ENCODE data around the gene LYST.
A peak's percentile ranks its signal among the peaks of the same experiment; 100 is the strongest.

The LYST gene

DNA sequence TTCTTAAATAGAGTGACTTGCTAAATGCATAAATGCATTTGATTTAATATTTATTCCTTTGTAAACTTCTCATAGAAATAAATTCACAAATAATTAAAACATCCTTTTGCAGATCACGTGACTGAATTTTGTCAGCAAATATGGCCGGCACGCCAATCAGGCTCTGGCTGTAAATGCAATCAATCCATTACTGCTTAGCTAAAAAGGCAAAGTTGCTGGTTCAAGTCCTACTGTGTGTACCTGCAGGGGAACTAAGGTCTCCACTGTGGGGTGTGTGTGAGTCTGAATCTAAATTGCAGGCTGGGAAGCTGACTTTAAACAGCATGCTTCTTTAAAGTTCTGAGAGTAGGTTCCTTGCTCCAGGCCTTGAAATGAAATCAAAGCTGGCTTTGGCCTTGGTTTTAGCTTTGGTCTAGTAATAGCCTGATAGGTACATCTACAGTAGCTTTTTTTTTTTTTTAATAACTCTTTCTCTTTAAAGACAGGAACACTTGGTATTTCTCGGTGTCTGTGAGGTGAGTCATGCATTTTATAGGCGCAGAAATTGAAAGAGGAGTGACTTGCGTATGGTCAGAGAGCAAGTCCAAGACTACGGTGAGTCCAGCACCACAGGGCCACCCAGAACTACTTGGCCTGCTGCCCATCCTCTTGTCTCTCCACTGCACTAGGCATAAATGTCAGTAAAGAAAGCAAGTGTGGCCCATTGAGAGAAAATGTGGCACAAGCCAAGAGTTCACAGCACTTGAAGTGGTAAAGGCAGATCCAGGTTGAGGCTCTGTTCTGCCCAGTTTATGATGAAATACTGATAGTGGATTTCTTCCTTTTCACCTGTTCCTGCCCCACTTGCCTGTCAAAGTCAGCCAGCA is 36.2 kb upstream of the LYST start:
- Mint-ChIP-seq H3K4me3 (no peak overlapping the region), H3K9me3 (peaks cover 4% of the 10 kb centered on the region), H3K27me3 (peaks cover 2% of the 10 kb centered on the region), H3K36me3 (ENCODE audit: low read depth) (no peaks in the 10 kb centered on the region), H3K4me1 (peaks cover 25% of the 10 kb centered on the region), H3K27ac (no peak overlapping the region)
- ATAC-seq = no peak
- no peak for DNase-seq

DNA sequence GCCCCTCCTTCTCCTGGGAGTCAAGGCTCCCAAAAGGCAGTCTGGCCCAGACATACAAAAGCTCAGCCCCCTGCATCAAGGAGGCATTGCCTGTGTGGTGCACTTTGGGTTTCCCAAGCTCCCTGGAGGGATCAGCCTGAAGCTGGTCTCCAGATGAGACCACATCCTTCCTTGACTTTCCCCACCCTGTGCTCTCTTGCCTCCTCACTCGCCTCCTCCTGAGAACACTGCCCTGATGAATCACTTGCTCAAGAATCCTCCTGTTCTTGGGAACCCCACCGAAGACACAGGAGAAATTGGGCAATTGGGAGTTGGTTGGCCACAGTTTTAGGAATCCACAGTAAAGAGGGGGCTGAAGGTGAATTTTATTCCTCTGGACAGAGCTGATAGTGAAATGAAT is 34.8 kb upstream of the LYST start:
- peaks cover 4% of the 10 kb centered on the region for H3K9me3 Mint-ChIP-seq
- H3K4me3 Mint-ChIP-seq = no peak overlapping the region
- peaks cover 2% of the 10 kb centered on the region for H3K27me3 Mint-ChIP-seq
- no peaks in the 10 kb centered on the region for H3K36me3 Mint-ChIP-seq (ENCODE audit: low read depth)
- no peak overlapping the region for H3K27ac Mint-ChIP-seq
- H3K4me1 Mint-ChIP-seq = peaks cover 20% of the 10 kb centered on the region
- ATAC-seq (no peak), DNase-seq (no peak)

DNA sequence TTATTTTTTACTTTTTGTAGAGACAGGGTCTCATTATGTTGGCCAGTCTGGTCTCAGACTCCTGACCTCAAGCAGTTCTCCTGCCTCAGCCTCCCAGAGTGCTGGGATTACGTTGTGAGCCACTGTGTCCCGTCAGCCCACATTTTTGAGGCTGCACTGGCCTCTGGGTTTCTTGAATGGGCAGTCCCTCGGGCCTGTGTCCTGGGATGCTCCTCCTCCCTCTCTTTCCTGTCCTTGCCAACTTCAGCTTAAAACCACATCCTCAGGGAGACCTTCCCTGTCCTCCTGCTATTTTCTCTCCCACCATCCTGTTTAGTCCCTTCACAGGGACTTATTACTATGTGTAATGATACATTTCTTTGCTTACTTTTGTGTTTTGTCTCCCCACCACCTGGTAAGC is 31.4 kb upstream of the LYST start:
- peaks cover 4% of the 10 kb centered on the region for H3K9me3 Mint-ChIP-seq
- no peaks in the 10 kb centered on the region for H3K36me3 Mint-ChIP-seq (ENCODE audit: low read depth)
- H3K4me3 Mint-ChIP-seq = peak overlapping the region; percentile 1
- ATAC-seq = no peak
- peaks cover 20% of the 10 kb centered on the region for H3K4me1 Mint-ChIP-seq
- peak overlapping the region; percentile 25 for H3K27ac Mint-ChIP-seq
- DNase-seq = no peak
- peaks cover 2% of the 10 kb centered on the region for H3K27me3 Mint-ChIP-seq

DNA sequence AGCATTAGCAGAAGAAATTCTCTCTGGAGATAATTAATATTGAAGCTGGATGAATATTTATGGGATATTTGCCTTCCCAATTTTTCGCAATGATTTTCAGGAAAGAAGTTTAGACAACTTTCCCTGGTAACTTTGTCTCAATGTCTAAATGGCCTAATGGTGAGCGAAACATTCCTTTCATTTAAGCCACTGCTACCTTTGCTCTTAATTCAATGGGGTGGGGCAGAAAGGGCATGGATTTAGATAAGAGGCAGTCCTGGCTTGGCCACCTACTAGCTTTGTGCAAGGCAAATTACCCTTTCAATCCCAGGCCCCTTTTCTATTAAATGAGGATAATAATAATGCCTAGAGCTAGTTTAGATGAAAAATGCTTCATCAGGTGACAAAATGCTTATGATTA is 27.1 kb upstream of the LYST start:
- ATAC-seq = no peak
- H3K27me3 Mint-ChIP-seq = peaks cover 2% of the 10 kb centered on the region
- no peak for DNase-seq
- H3K36me3 Mint-ChIP-seq (ENCODE audit: low read depth) = no peaks in the 10 kb centered on the region
- H3K9me3 Mint-ChIP-seq = peaks cover 4% of the 10 kb centered on the region
- peaks cover 28% of the 10 kb centered on the region for H3K4me1 Mint-ChIP-seq
- H3K4me3 Mint-ChIP-seq = no peak overlapping the region
- H3K27ac Mint-ChIP-seq = no peak overlapping the region

DNA sequence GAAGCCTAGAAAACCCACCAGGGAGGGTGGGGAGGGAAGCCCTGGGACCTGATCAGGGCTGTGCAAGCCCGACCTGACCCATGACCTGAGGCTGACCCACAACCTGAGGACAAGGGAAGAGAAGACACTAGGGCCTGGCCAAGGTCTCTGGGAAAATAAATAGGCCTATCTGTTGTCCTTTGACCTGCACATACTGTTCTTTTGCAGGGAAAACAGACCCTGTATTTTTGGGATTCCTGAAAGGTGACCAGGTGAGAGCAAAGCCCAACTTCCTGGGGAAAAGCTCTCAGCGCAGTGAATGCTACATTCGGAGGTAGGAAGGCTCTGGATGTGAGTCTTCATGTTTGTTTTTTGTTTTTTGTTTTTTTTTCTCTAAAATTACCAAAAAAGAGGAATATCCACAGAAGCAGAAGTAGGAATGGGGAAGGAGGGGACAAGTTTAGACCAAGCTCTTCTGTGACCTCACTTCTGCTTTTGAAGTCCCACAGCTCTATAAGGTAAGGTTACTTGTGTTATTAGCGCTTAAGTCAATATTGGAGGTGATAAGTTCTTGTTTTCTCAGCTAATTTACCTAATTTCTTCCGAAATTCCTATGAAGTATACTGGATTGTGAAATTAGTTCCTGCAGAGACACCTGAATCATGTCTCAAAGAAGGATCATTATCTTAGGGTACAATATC is 26.2 kb upstream of the LYST start:
- peaks cover 4% of the 10 kb centered on the region for H3K9me3 Mint-ChIP-seq
- no peaks in the 10 kb centered on the region for H3K27me3 Mint-ChIP-seq
- ATAC-seq = no peak
- peaks cover 34% of the 10 kb centered on the region for H3K4me1 Mint-ChIP-seq
- H3K27ac Mint-ChIP-seq = no peak overlapping the region
- H3K36me3 Mint-ChIP-seq (ENCODE audit: low read depth) = no peaks in the 10 kb centered on the region
- no peak overlapping the region for H3K4me3 Mint-ChIP-seq
- no peak for DNase-seq

DNA sequence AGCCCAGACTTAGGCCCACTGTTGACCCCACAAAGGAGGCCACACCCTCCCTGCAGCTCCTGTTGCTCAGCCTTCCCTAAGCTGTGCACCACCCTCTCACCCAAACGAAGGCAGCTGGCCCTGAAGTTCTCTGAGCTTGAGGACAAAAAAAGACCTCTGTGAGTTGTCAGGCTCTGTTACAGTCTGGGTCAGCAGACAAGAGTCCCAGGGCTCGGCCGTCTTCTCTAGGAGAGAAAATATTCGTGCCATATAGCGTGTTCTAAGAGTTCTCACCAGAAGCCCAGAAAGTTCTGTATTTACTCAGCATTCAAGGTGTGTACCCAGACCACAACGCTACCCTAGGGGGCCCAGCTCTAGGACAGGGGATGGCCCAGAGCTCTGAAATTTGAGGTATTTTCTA is 25.5 kb upstream of the LYST start:
- H3K27ac Mint-ChIP-seq = peak overlapping the region; percentile 43
- H3K4me1 Mint-ChIP-seq = peaks cover 41% of the 10 kb centered on the region
- H3K27me3 Mint-ChIP-seq = no peaks in the 10 kb centered on the region
- peaks cover 4% of the 10 kb centered on the region for H3K9me3 Mint-ChIP-seq
- H3K4me3 Mint-ChIP-seq = peak overlapping the region; percentile 15
- DNase-seq (no peak), ATAC-seq (no peak)
- H3K36me3 Mint-ChIP-seq (ENCODE audit: low read depth) = no peaks in the 10 kb centered on the region

DNA sequence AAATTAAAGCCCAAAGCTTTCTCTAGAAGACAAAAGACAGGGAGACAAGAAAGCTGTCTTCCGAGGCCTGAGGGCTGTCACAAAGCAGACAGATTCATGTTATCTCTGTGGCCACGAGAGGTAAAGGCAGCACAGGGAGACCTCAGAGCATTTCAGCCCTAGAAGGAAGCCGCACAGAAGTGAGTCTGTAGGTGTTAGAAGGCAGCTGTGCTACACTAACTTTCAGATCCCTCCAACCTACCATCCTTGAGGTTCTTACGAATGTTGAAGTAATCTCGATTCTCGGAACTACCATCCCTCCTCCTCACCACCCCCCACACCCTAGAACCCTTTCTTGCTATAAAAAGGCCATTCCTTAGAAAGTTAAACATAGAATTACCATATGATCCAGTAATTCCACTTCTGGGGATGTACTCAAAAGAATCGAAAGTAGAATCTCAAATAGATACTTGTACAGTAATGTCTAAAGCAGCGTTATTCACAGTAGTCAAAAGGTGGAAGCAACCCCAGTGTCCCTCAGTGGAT is 21.5 kb upstream of the LYST start:
- Mint-ChIP-seq H3K27me3 (no peaks in the 10 kb centered on the region), H3K4me3 (peak overlapping the region; percentile 52), H3K36me3 (ENCODE audit: low read depth) (no peaks in the 10 kb centered on the region), H3K27ac (peak overlapping the region; percentile 91), H3K9me3 (peaks cover 4% of the 10 kb centered on the region), H3K4me1 (peaks cover 70% of the 10 kb centered on the region)
- ATAC-seq = peak; percentile 82
- DNase-seq = peak; percentile 48

DNA sequence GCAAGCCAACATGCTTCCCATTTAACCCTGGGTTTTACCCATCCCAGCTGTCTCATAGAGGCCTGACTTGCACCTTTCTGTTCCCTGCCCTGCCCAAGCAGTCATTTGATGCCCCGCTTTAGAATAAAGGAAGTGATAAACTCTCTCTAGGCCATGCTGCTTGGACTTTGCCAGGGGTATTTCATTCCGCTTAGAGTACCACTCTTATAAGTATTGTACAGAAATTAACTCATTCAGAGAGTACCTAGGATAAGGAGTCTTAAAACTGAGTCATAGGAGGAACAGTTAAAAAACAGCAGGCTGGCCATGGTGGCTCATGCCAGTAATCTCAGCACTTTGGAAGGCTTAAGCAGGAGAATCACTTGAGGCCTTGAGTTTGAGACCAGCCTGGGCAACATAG is 21.0 kb upstream of the LYST start:
- peak overlapping the region; percentile 91 for H3K27ac Mint-ChIP-seq
- DNase-seq = no peak
- H3K4me3 Mint-ChIP-seq = peak overlapping the region; percentile 52
- H3K36me3 Mint-ChIP-seq (ENCODE audit: low read depth) = no peaks in the 10 kb centered on the region
- peak; percentile 25 for ATAC-seq
- peaks cover 4% of the 10 kb centered on the region for H3K9me3 Mint-ChIP-seq
- peaks cover 72% of the 10 kb centered on the region for H3K4me1 Mint-ChIP-seq
- H3K27me3 Mint-ChIP-seq = no peaks in the 10 kb centered on the region

DNA sequence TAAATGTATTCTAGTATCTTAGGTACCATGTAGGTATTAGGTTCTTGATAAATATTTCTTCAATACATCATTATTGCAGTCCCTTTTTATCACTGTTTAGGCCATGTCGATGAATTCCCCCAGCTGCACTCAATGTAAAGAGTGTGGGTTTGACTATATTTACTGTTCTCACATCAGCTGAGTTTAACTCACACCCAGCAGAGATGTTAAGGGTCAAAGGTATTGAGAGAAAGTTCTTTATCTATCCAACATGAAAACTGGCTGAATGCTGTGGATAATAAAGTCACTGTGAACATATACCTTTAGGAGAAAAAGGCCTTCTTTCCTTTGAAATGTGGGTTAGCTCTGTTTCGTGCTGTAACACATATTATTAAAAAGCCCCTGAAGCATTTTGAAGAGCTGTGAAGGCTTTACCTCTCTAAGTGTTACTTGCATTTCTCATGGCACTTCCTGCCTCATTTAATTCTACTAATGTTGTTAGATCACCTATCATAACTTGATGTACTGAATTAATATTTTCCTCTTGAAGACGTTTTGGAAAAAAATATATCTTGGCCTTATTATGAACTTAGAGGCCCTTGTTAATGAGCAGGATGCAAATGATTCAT is 19.1 kb upstream of the LYST start:
- DNase-seq = no peak
- Mint-ChIP-seq H3K9me3 (peaks cover 4% of the 10 kb centered on the region), H3K27ac (peak overlapping the region; percentile 85), H3K4me1 (peaks cover 74% of the 10 kb centered on the region), H3K27me3 (no peaks in the 10 kb centered on the region), H3K4me3 (no peak overlapping the region), H3K36me3 (ENCODE audit: low read depth) (no peaks in the 10 kb centered on the region)
- ATAC-seq = no peak

DNA sequence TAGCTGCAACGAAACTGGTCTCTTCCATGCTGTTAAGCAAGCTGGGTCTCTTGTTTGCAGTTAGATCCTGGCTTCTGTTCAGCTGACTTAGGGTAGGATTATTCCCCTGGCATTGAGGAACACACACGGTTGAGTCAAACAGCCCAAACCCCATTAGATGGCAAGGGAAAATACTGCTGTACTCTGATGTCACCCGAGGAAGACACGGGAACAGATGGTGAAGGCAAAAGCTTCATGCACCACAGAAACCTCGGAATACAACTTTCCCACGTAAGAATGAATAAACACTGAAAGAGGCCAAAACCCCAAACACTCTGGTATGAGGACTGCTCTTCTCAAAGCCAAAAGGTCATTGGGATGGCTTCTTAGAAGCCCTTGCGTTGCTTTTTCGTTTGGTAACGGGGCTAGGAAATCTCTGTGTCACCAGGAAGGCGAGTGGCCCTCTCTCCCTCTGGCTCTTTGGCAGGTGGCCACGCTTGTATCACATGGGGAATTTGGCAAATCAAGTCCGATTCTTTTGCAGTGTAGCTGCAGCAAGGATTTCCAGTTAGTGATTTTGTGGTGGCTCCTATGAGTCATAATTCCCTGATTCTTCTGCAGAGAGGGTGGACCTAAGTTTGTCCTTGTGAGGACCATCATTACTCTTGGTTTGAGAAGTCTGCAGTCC is 16.7 kb upstream of the LYST start:
- Mint-ChIP-seq H3K27me3 (no peaks in the 10 kb centered on the region), H3K9me3 (no peaks in the 10 kb centered on the region), H3K36me3 (ENCODE audit: low read depth) (no peaks in the 10 kb centered on the region), H3K27ac (peak overlapping the region; percentile 82), H3K4me1 (peaks cover 75% of the 10 kb centered on the region), H3K4me3 (peak overlapping the region; percentile 76)
- ATAC-seq (peak; percentile 41), DNase-seq (peak; percentile 59)

DNA sequence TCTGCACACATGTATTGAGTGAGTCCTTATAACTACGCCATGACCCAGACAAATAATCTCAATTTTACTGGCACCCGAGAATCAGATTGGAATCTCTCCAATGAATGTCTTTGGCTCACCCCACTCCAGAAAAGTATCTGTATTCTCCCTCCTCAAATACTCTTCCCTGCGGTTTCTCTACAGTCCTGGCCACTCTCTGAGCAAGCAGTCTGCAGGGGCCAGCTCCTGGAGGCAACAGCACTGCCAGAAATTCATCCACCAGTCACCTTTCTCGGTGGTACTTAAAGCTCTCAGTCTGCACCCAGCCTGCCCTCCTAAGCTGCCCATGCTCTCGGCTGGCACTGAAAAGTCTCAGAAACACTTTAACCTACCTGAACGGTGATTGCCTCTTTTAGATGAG is 16.1 kb upstream of the LYST start:
- H3K27ac Mint-ChIP-seq = peak overlapping the region; percentile 82
- H3K27me3 Mint-ChIP-seq = no peaks in the 10 kb centered on the region
- DNase-seq (no peak), ATAC-seq (no peak)
- no peaks in the 10 kb centered on the region for H3K36me3 Mint-ChIP-seq (ENCODE audit: low read depth)
- peak overlapping the region; percentile 76 for H3K4me3 Mint-ChIP-seq
- H3K4me1 Mint-ChIP-seq = peaks cover 70% of the 10 kb centered on the region
- no peaks in the 10 kb centered on the region for H3K9me3 Mint-ChIP-seq

DNA sequence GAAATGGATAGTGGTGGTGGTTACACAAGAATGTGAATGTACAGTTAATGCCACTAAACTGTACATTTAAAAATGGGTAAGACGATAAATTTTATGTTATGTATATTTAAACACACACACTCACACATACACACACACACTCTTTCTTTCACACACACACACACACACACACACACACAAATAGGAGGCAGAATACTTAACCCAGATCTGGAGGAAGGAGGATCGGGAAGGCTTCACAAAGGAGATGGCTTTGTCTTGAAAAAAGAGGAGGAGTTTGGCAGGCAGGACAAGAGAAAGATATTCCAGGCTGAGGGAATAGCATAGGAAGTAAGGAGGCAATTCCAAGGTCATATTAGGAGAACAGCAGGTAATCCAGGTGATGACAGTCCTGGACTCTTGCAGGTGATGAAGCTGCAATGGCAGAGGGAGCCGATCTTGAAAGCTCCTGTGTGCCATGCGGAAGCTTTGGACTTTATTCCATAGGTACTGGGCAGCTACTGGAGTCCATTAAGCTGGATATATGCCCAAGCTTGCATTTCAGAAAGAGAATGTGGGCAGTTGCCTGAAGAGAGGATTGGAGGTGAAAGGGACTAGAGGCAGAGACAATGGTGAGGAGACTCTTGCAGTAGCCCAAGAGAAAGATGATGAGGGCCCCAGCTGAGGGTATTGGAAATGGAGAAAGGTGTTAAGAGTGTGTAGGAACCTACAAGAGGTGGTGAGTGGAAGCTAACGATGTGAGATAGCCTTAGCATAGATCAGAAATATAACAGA is 15.4 kb upstream of the LYST start:
- H3K4me3 Mint-ChIP-seq = peak overlapping the region; percentile 76
- no peaks in the 10 kb centered on the region for H3K9me3 Mint-ChIP-seq
- H3K4me1 Mint-ChIP-seq = peaks cover 63% of the 10 kb centered on the region
- ATAC-seq (no peak), DNase-seq (no peak)
- peak overlapping the region; percentile 82 for H3K27ac Mint-ChIP-seq
- H3K36me3 Mint-ChIP-seq (ENCODE audit: low read depth) = no peaks in the 10 kb centered on the region
- no peaks in the 10 kb centered on the region for H3K27me3 Mint-ChIP-seq

DNA sequence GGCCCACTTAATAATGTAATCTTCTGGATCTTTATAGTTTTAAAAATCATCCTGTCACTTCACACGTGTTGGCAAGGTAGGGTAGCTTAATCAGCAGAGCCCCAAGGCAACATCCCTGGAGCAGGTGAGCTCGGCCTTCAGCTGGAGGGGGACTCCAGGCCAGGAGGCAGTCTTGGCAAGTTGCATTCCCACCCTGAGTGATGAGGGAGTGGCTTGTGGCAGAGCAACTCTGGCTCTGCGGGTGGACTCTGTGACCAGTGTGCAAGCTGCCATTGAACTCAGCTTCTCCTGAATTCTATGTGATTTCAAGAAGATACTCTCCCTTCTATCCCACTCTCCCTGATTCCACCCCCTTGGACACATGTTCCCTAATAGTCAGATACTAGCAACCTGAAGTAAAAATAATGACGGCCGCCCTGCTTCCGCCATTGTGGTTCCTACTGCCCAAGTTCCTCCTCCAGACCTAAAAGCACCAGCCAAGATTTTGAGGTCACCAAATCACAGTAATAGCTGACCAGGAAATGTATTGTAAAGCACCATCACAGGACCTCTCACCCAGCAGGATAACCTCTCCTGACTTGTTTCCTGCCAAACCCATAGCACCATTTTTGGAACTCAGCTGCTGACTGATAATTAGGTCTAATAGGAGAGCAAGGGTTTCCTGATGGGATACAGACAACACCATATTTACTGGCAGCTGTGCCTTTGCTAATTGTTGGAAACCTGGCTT is 11.5 kb upstream of the LYST start:
- H3K27me3 Mint-ChIP-seq = no peaks in the 10 kb centered on the region
- H3K4me1 Mint-ChIP-seq = peaks cover 35% of the 10 kb centered on the region
- H3K36me3 Mint-ChIP-seq (ENCODE audit: low read depth) = peaks cover 2% of the 10 kb centered on the region
- no peaks in the 10 kb centered on the region for H3K9me3 Mint-ChIP-seq
- H3K4me3 Mint-ChIP-seq = peak overlapping the region; percentile 27
- H3K27ac Mint-ChIP-seq = peak overlapping the region; percentile 99
- no peak for DNase-seq
- ATAC-seq = no peak
